Hepatocyte (in vitro differentiated cells): ENCODE data around the gene BORCS5.

Experiments used
- CTCF ChIP-seq: fragments of 200-600 bp; sonication (generic); IDR thresholded peaks from 2 replicates; pipeline ENCODE4 v1.5.1; 2016; ENCODE audit warnings: antibody characterized with exemption, mild to moderate bottlenecking; ENCODE audit not compliant: poor library complexity
- EZH2phosphoT487 ChIP-seq: fragments of 200-600 bp; sonication (generic); IDR thresholded peaks from one replicate; pipeline ENCODE4 v1.6.1; 2018; ENCODE audit warnings: antibody characterized with exemption, mild to moderate bottlenecking, low read depth, moderate library complexity; ENCODE audit not compliant: unreplicated experiment, severe bottlenecking

GRCh38 chr12:12441429-12441807, 84.5 kb downstream of the BORCS5 start:
- TF ChIP-seq CTCF: no peak
- no peak for TF ChIP-seq EZH2phosphoT487
